ENCODE data around the gene RAB29.
"Not testable (repeated sequence)": the region's sequence is repeated elsewhere in the genome, so short reads cannot be mapped to it uniquely, and the experiment has no call there.

Gene RAB29

GRCh38 chr1:205720740-205721139 is 54.5 kb downstream of the RAB29 start:
- not testable (repeated sequence) for DNase-seq (ENCODE audit: low read depth)

- DNase-seq (ENCODE audit: low read depth), result no peak
Observed at GRCh38 chr1:205719762-205720161, 55.5 kb downstream of the RAB29 start.

DNA sequence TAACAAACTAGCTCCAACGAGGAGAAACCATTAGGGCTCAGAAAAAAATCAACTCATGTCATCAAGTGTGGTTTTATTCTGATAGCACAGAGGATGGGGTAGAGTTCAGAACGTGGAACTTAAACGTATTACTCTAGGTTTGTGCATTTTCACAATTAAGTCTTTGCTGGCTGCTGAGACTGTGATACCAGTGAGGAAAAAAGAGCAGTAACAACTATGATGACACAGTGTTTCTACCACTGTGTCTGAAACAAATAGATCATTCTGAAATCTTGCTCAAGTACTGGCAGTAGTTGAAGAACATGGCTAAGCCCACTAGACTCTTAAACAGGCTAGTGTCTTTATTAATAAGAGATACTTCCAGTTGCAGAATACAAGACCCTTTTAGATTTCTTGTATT is 56.3 kb downstream of the RAB29 start:
- DNase-seq (ENCODE audit: low read depth), result no peak
